Suprapubic skin (tissue), 3 donors: ENCODE measurements around the gene STUM.

Experiments
- CTCF ChIP-seq, 2 donors: fragments of 200-600 bp in 1 of 2; fragments of 450-650 bp in 1 of 2; sonication (generic) in 1 of 2; IDR thresholded peaks; one replicate each; pipeline ENCODE4 v1.5.1; 2016 to 2019; ENCODE audit warnings: antibody characterized with exemption in 2 of 2, mild to moderate bottlenecking in 1 of 2, moderate library complexity in 1 of 2
- EP300 ChIP-seq: sonication (generic); formaldehyde crosslinking; IDR thresholded peaks from one replicate; pipeline ENCODE4 v1.6.1; 2017; ENCODE audit warnings: antibody characterized with exemption

- TF ChIP-seq CTCF (IDR thresholded peaks at IDR 0.05) (no peak), EP300 (no peak)
Observed at GRCh38 chr1:226545836-226546596, 2.5 kb upstream of the STUM start.
